GM18519 (cell line): ENCODE data around the gene CD247.

Experiments
- ATAC-seq: cut with Tn5 transposase; IDR thresholded peaks from one replicate; pipeline ENCODE4 v1.9.1; 2021; ENCODE audit warnings: mild to moderate bottlenecking, moderate library complexity; ENCODE audit not compliant: unreplicated experiment, low FRiP score

CD247 gene

GRCh38 chr1:167542109-167543032 lies 24.0 kb upstream of the CD247 start:
- ATAC-seq, result no peak

- ATAC-seq, result no peak
These were observed 23.3 kb upstream of the CD247 start for GRCh38 chr1:167541610-167542009.

GRCh38 chr1:167541003-167541402 lies 22.7 kb upstream of the CD247 start:
- ATAC-seq, result no peak

GRCh38 chr1:167538657-167539056 lies 20.3 kb upstream of the CD247 start:
- ATAC-seq, result no peak

- ATAC-seq, result no peak
These were observed 15.5 kb upstream of the CD247 start for GRCh38 chr1:167533851-167534300.

- no peak for ATAC-seq
These were observed 14.9 kb upstream of the CD247 start for GRCh38 chr1:167532964-167533824.

- no peak for ATAC-seq
These were observed 14.0 kb upstream of the CD247 start for GRCh38 chr1:167532375-167532774.

GRCh38 chr1:167529829-167530474 lies 11.6 kb upstream of the CD247 start:
- ATAC-seq, result no peak

- no peak for ATAC-seq
These were observed 9.9 kb upstream of the CD247 start for GRCh38 chr1:167528057-167528728.

- no peak for ATAC-seq
These were observed 8.5 kb upstream of the CD247 start for GRCh38 chr1:167526667-167527383.

- ATAC-seq, result no peak
These were observed 6.3 kb upstream of the CD247 start for GRCh38 chr1:167524651-167525050.

- no peak for ATAC-seq
These were observed 3.9 kb upstream of the CD247 start for GRCh38 chr1:167522246-167522645.

- ATAC-seq, result no peak
These were observed 2.4 kb upstream of the CD247 start for GRCh38 chr1:167520711-167521206.

- ATAC-seq, result no peak
These were observed 596 bp downstream of the CD247 start for GRCh38 chr1:167517535-167518330.

GRCh38 chr1:167516404-167517388 lies 1.6 kb downstream of the CD247 start:
- ATAC-seq, result no peak

GRCh38 chr1:167515893-167516321 lies 2.4 kb downstream of the CD247 start:
- ATAC-seq, result no peak

- no peak for ATAC-seq
These were observed 2.9 kb downstream of the CD247 start for GRCh38 chr1:167515461-167515860.
